Measurements from ENCODE around the gene SUSD1. TPM values are rescaled to one million over a fixed set of nuclear protein-coding genes. Genes with fewer than 3 reads are reported as not detected.
"Not testable (repeated sequence)": the region's sequence is repeated elsewhere in the genome, so short reads cannot be mapped to it uniquely, and the experiment has no call there.

Gene SUSD1
- total RNA-seq, 1 donor from 2014 or later, result 47.6 TPM

DNA sequence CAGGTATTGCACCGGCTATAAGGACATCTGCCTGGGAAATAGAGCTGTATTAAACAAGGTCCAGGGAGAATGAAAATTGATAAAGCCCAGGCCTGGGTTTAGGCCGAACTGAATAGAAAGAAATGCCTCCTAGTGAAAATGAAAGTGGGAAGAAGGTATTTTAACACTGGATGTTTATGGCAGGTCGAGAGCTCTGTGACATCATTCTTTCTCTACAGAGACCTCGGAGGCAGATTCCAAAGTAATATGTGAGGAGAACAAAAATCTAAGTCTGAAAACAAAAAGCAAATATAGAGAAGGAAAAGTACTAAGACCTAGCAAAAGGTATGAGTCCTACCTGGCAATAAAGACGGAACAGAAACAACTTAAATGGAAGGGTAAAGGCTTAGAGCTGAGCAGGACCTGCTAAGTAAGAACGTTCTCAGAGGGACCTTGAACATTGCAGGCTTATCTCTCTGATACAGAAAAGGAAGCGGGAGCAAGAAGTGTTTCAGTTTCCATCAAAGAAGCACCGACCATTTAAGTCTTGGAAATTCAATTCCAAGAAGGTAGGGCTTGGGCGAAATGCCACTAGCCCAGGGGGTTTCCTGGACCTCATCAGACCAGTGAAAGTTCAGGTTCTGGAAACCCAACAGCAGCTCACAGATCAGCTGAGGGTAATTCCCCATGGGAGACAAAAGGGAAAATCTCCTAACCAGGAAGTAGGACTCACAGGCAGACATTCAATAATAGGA lies 80.0 kb downstream of the SUSD1 start:
- DNase-seq, result peak; percentile 39

DNA sequence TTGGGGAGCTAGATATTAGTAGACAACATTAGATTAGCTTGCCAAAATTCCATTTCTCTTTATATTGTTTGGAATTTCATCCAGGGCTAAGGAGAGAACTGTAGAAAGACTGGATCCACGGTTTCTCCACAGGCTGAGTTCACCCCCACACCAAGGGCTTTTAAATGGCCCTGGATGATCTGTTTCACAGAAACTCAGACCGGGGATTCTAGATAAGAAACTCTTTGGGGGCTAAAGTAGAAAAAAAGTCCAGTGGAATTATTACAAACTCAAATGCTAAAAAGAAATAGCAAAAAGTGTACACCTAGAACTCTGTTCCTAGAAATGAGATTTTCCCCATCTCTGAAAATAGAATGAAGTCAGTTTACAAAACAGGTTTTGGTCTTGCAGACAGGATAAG lies 80.9 kb downstream of the SUSD1 start:
- DNase-seq, result no peak

DNA sequence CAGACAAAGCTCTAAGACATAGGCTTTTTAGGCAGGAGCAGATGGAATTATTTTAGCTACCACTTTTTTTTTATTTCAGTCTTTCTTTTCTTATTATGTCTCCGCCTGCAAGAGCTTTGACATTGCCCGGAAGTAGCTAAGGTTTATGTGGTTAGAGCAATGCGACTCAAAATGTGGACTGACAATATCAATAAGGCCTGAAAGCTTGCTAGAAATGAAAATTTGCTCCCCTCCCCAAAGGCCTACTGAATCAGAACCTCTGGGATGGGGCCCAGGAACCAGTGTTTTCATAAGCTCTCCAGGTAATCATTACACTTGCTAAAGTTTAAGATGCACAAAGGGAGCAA lies 81.3 kb downstream of the SUSD1 start:
- no peak for DNase-seq

DNA sequence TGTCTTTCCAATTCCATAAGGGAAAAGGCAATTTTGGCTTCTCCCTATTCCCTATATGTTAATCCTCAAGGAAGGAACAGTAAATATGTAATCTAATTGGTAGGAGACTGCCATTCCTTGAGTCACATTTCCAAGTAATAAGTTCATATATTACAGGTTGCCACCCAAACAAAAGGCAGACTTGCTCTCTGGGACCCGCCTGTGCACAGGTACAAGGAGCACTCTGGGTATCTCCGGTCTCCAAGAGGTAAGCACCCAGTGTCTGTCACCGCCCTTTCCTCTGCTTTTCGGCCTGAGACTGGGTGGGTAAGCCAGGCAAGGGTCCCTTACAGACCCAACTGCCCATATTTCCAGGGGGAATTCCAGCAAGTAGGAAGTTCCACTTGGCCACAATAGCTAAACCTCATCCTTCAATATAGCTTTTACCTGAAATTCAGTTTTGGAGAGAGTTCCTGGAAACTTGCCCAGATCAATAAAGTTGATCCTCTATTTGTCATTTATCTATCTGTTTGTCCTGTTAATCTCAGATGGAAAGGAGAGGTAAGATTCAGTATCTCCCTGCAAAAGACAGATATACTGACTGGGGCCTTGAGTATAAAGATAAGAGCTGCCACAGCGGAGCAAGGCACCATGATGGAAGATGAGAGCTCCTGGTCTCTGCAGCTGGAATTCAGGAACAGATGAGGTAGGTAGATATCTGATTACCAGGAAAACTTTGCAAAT lies 81.8 kb downstream of the SUSD1 start:
- no peak for DNase-seq

DNA sequence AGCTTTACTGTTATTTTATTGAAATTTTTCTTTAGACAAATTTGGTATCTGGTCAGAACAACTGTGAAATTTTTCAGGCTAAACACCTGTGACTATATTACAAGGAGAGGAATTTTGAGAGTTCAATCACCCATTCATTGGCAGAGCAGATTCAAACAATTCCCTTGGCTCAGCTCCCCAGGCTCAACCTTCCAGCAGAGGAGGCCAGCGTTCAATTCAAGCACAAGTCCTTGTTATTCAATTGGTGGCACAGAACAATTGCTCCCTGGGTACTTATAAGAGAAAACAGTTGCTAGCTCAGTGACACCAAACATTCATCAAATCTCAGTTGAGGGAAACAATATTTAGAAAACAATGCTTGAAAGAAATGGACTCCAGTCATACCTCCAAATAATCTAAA lies 83.3 kb downstream of the SUSD1 start:
- peak; percentile 53 for DNase-seq

DNA sequence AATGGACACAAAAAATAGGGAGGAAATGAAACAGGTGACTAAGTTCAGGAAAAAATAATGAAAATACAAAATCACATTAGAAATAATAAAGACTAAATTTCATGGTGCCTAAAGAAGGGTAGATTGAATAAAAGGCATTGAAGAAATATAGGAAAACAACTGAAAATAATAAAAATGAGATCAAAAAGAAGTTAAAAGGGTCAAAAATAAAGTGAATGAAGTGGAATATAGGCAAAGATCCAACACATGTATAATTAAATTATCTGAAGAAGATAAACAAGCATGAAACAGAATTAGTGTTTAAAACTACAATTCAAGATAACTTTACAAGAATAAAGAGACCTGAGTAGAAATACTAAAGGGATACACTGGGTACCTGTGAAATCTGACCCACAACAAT lies 87.6 kb downstream of the SUSD1 start:
- no peak for DNase-seq

DNA sequence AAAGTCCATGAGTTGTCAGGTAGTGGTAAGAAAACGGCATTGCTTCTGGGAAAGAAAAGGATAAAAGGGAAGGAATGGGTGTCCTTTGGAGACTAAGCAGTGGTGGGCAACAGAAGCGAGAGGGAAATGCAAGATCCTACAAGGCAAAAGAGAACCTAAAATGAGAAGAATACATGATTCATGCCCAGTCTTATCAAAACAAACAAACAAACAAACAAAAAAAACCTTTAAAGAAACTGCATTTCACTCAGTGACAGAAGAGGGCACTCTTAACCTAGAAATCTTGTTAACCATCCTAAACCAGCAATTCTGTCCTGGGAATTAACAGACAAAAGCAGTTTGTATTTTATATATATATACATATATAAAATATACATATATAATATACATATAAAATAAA lies 88.5 kb downstream of the SUSD1 start:
- DNase-seq, result peak; percentile 59

DNA sequence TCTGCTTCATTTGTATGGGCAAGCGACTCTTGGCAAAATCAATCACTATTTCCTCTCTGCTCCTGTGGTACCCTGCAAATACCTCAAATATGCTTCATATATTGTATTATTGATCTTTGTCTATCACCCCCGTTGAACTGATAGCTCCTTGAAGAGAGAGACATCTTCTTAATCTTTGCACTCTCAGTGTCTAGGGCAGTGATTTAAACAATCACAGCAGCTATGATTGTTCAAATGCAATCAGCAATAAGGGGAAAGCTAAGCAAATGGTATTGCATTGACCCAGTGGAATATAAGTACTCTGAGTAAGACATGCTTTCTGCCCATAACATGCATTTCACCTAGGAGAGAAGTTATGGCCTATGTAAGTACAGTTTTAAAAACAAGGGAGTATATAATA lies 90.2 kb downstream of the SUSD1 start:
- DNase-seq, result no peak

DNA sequence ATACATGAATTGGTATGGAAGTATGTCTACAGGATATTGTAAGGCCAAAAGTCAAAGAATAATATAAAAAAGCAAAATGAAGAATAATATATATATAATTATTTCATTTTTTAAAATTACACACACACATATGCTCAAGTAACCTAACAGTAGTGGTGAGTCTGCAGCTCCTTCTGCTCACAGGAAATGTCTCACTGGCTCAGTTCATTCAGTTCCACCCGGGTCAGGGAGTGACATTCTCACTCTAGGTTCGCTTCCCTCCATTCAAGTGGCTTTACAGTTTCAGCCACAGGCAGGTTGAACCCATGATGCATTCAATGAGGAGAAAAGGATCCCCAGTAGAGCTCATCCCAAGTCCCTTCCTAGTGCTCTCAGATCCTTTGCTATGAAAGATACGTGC lies 90.8 kb downstream of the SUSD1 start:
- peak; percentile 77 for DNase-seq

DNA sequence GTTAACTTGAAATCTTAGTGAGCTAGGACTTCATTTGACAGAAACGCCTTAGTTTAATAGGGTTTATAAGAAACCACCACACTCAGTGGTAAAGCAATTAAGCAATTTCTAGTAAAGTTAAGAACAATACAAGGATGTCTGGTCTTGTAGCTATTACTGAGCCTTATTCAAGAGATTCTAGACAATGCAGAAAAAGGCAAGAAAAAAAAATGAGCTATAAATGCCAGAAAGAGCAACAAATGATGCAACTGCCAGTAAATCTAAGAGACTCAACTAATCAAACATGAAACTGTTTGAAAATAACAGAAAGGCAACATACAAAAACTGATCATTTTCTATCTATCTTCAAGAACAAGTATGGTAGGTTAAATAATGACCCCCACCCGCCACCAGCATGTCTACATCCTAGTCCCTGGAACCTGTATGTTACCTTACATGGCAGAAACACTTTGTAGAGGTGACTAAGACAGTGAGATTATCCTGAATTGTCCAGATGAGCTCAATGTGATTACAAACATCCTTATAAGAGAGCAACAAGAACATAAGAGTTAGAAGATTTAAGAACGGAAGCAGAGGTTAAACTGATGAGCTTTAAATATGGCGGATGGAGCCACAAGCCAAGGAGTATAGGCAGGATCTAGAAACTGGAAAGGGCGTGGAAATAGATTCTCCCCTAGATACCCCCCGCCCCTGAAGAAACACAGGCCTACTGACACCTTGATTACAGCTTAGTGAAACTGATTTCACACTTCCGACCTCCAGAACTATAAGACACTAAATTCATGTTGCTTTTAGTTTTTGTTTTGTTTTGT lies 93.0 kb downstream of the SUSD1 start:
- peak; percentile 67 for DNase-seq

DNA sequence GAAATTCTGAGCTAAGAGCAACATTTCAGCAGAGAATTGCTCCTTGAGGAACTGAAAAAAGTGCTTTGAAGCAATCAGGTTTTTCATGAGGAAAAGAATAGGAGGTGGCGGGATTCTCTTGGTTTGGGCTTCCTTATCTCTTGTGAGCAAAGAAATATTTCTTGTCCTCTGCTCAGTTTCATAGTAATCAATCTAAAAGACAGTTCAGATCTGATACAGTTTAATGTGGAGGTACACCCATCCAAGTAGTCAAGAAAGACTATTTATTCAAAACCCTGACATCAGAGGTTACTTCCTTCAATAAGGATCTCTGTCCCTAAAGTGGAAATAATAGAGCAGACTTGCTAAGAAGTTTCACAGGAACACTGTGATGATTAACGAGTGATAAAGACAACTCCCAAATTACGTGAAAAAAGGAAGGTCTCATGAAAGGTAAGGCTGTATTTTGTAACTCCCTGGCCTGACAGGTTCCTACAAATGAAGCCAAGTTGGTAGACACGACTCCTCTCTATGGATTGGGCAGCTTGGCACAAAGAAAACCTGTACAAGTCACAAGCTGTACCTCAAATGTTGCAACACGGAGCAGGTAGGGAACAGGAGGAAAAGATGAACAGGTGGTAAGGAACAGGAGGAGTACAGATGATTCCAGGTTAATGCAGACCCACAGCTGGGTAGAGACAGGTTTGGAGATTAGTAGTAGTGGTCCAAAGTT lies 94.1 kb downstream of the SUSD1 start:
- DNase-seq, result no peak

DNA sequence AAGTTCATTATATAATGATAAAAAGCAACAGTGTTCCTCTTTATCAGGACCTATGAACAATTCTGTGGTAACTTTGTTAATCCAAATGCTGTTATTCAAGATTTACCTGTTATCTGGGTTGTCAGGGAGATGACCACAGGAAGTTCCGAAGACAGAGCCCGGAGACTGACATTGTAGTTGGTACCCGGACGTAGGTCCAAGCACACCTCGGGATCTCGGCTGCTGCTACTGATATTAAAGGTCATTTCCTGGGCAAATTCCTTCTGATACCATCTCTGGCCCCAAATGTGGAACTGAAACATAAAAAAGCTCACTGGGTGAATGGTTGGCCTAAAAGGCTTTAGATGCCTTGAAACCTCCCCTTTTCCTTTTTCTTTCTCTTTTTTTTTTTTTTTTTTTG lies 96.7 kb downstream of the SUSD1 start:
- peak; percentile 79 for DNase-seq

DNA sequence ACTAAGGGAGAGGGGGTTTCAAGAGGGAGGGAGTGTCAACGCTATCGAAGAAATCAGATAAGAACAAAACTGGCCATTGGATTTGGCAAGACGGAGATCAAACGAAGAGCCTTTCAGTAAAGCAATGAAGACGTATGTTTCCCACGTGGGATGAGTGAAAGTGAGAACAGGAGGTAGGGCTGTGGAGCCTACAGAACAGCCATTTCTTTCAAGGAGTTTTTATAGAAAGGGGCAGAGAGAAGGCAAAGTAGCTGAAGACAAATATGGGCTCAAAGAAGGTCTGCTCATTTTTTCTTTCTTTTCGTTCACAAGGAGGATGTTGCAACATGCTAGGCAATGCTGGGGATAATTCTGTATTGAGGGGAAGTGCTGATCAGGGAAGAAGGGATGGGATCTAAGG lies 98.3 kb downstream of the SUSD1 start:
- DNase-seq, result no peak

DNA sequence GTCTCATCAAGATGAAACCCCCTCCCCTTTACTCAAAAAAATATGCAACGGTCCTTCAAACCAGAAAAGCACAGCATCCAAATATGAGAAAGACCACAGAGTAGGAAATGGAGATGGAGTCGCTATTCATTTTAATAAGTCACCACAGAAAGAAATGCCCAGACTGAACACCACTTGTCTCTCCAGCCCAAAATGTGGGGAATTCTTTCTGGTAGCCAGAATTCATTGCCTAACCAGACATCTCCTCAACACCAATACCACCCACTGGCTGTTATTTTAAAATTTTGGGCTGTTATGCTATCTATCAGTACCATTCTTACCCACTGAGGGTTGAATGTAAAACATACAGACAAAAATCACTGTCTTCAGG lies 100.1 kb downstream of the SUSD1 start:
- DNase-seq, result no peak

DNA sequence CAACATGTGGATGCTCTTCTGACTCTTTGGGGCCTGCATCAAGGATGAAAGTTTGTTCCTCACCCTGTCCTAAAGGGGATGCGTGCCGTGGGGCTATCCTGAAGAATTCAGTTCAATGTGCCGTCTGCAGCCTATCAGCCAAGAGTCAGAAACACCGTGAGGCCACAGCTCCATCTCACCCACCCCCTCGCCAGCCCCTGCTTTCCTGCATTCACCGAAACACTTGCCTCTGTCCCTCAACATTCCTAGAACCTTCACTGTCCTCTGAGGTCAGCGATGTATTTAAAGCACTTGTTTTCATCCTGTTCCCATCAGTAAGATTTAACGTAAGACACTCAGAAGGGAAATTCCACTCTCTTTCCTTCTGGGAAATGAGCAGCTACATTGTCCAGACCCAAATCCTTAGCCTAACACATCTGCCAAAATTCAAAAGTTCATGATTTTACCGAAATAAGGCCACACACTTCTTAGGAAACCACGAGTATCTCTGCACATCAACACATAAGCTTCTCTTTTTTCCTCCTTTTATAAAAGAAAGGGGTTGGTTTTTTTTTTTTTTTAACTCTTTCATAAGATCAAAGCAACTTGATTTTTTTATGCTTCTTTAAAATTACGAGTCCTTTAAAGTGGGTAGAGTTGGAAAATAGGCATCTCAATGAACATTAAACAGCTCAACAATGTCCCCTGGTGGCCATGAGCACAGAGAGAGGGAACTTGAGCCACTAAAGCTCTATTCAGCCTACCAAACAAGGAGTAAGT lies 100.7 kb downstream of the SUSD1 start:
- peak; percentile 95 for DNase-seq

DNA sequence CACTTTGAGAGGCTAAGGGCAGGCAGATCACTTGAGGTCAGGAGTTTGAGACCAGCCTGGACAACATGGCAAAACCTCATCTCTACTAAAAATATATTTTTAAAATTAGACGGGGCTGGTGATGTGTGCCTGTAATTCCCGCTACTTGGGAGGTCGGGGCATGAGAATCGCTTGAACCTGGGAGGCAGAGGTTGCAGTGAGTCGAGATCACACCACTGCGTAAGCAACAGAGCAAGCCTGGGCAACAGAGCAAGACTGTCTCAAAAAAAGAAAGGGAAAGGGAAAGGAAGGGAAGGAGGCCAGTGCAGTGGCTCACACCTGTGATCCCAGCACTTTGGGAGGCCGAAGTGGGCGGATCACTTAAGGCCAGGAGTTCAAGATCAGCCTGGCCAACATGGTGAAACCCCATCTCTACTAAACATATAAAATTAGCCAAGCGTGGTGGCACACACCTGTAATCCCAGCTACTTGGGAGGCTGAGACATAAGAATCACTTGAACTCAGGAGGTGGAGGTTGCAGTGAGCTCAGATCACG lies 101.4 kb downstream of the SUSD1 start:
- DNase-seq, result not testable (repeated sequence)

DNA sequence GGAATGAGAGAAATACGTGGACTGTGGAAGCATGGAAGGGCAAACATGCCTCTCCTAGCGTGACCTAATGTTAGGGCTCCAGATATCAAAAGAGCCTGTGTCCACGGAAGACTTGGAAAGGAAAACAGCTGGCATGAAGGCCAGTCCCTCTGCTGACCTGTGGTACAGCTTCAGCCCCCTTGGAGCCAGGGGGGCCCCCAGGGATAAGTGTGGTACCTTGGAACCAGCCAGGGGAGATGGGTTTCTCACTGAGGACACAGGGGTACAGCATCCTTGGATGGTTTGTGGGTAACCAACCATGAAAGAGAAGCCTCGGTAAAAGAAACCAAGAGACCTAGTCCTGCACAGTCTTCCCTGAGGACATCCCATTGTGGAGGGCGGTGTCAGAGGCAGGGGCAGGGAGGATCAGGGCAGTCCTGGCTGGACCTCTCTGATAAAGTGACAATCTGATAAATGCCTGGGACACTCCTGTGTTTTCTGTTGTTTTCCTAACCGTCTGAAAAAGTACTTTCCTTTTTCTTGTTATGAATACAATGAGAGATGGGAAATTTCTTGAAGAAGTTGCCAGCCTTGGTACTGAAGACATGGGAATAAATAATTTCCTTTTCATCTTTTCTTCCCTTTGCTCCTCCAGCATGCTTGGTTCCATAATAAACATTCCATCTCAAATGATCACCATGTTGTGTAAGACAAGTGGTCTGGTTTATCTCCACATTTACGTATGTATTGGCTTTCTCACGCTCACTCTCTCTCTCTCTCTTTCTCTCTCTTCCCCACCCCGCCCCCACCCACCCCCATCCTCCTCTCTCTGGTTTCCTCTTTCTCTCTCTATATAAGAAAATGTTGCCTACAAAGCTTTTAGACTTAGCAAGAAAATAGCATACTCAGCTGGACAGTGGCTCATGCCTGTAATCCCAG lies 102.1 kb downstream of the SUSD1 start:
- DNase-seq, result no peak

DNA sequence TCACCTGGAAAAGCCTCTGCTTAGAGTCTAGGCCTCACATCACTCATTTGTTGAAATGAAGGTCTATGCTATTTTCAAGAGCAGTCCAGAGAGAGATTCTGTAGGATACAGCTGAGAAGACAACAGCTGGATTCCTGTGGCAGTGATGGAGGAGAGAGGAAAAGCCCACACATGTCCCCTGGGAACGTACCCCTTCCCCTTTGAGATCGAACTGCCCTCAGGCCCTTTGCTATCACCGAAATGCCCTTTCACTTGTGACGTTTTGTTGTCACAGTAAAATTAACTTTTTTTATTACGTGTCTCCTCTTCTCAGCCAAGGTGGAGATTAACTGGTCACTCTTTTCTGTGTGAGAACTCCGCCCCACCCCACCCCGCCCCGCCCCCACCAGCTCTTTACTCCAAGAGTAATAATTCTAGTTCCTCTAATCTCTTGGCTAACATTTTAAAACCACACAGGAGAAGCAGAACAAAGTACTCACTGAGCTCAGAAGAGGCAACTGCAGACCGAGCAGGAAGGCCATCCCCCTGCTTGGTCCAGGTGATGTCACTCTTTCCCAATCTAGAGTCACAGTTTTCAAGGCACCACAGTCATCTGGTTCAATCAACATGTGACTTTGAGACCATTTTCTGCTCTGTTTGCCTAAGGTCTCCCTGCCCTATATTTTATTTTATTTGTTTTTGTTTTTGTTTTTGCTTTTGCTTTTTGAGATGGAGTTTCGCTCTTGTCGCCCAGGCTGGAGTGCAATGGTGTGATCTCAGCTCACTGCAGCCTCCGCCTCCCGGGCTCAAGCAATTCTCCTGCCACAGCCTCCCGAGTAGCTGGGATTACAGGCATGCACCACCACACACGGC lies 105.6 kb downstream of the SUSD1 start:
- no peak for DNase-seq

DNA sequence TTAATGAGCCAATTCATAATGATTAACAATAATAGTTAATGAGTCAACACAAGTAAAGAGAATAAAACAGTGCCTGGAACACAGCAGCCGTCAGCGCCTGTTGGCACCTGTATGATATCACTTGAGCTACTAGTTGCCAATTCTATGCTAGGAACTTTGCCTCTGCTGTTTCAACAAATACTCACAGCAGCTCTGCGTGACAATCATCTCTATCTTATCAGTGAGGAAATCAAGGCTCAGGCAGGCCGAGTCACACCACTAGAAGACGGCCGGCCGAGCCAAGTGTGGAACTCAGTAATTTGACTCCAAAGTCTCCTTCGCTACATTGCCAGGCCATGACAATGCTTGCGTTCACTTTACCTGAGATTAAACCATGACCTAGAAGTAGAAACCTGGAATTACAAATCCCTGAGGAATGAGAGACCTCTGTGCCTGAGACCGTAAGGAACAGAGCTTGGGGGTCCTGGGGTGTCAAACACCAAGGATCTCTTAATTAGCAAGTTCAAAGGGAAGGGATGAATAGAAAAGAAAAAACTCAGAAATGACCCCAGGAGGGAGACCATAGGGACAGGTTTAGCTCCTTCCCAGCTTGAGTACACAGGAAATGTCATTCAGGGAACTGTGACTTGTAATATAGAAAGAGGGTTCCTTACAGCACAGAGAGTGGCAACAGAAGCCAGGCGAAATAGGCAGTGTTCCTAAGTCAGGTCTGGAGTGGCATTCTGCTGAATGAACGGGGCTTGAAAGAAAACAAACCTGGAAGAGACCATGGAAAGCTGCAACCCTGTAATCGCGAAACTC lies 109.1 kb downstream of the SUSD1 start:
- DNase-seq, result peak; percentile 91
